Testis (tissue), 3 donors: ENCODE results near the gene LMBRD1. TPM values are rescaled to one million over a fixed set of nuclear protein-coding genes. Genes with fewer than 3 reads are reported as not detected.
"Not testable (repeated sequence)": the region's sequence is repeated elsewhere in the genome, so short reads cannot be mapped to it uniquely, and the experiment has no call there.

Experiments used
- DNase-seq: peaks from one replicate; pipeline ENCODE4 v3.0.0-alpha.2; 2019
- H3K27ac ChIP-seq, 2 donors: fragments of 200-600 bp; sonication (generic); one replicate each; pipeline ENCODE4 v1.5.1; 2019
- H3K27me3 ChIP-seq: fragments of 200-600 bp; sonication (generic); one replicate; pipeline ENCODE4 v1.5.1; 2019
- H3K36me3 ChIP-seq: fragments of 200-600 bp; sonication (generic); one replicate; pipeline ENCODE4 v1.5.1; 2017; ENCODE audit warnings: low read depth; ENCODE audit errors: missing control alignments
- H3K4me1 ChIP-seq: fragments of 200-600 bp; sonication (generic); one replicate; pipeline ENCODE4 v1.5.1; 2019
- H3K4me3 ChIP-seq, 2 donors: fragments of 200-600 bp; sonication (generic); one replicate each; pipeline ENCODE4 v1.5.1; 2017 to 2019
- H3K9me3 ChIP-seq: fragments of 200-600 bp; sonication (generic); one replicate; pipeline ENCODE4 v1.5.1; 2017
- CTCF ChIP-seq, 3 experiments: fragments of 450-650 bp in 2 of 3; fragments of 200-600 bp in 1 of 3; sonication (generic) in 1 of 3; IDR thresholded peaks; one replicate each; pipeline ENCODE4 v1.5.1; 2016 to 2019; ENCODE audit warnings: antibody characterized with exemption in 3 of 3, mild to moderate bottlenecking in 2 of 3, moderate library complexity in 1 of 3
- POLR2A ChIP-seq: fragments of 450-650 bp; IDR thresholded peaks from one replicate; pipeline ENCODE4 v1.6.1; 2017; ENCODE audit warnings: antibody characterized with exemption, mild to moderate bottlenecking, moderate library complexity
- WGBS, 2 donors: methylation state at CpG; one replicate each; pipeline ENCODE4 v1.1.5; 2018; 5-methylcytosine and 5-hydroxymethylcytosine counted together
- intact Hi-C: fragments of 100-400 bp; cut with DNase I; formaldehyde crosslinking; loops from one replicate; pipeline ENCODE4 v1.15.1; 2023; ENCODE audit warnings: low total_unique reads
- polyA plus RNA-seq: library from polyadenylated mRNA; stranded (reverse); fragments of 350-450 nt; fragmentation: Illumina TruSeq; extraction: RNeasy Lipid Tissue Mini Kit (QIAGEN cat#74804); gene quantifications from one replicate; pipeline ENCODE4 v1.2.3, GENCODE V29; 2014; ENCODE audit warnings: low read depth, low replicate concordance; ENCODE audit not compliant: insufficient read depth
- total RNA-seq, 2 donors: library from RNA; depleted of rRNA; stranded (reverse); fragments of >200 nt; gene quantifications; one replicate each; pipeline ENCODE4 v1.2.3, GENCODE V29; 2016

LMBRD1 gene
- total and polyA plus RNA-seq, 3 donors from 2014 or later, result 43.0 to 54.4 (median 49.2) TPM

GRCh38 chr6:69792292-69792691 is 4.5 kb downstream of the LMBRD1 start:
- intact Hi-C loops, result no loop called here
- DNase-seq, result no peak
- no peaks in the 10 kb centered on the region for H3K36me3 ChIP-seq
- peaks cover 14% of the 10 kb centered on the region for H3K4me1 ChIP-seq
- TF ChIP-seq CTCF (IDR thresholded peaks at IDR 0.05) (no peak), POLR2A (no peak)
- no peaks in the 10 kb centered on the region for H3K27me3 ChIP-seq
- no peak overlapping the region for H3K27ac ChIP-seq
- no peak overlapping the region for H3K4me3 ChIP-seq
- no peaks in the 10 kb centered on the region for H3K9me3 ChIP-seq

GRCh38 chr6:69791065-69791471 is 5.7 kb downstream of the LMBRD1 start:
- WGBS, 2 donors, result 73% methylated on average over 2 of the region's 2 CpGs
- no peak for DNase-seq
- Histone ChIP-seq H3K27ac (no peak overlapping the region), H3K27me3 (no peaks in the 10 kb centered on the region), H3K36me3 (no peaks in the 10 kb centered on the region), H3K4me1 (peaks cover 14% of the 10 kb centered on the region), H3K4me3 (no peak overlapping the region), H3K9me3 (no peaks in the 10 kb centered on the region)
- intact Hi-C loops, result no loop called here
- TF ChIP-seq POLR2A (no peak), CTCF (IDR thresholded peaks at IDR 0.05) (no peak)

- TF ChIP-seq CTCF (IDR thresholded peaks at IDR 0.05) (no peak), POLR2A (no peak)
- intact Hi-C loops, result no loop called here
- Histone ChIP-seq H3K4me1 (peaks cover 13% of the 10 kb centered on the region), H3K4me3 (no peak overlapping the region), H3K9me3 (no peaks in the 10 kb centered on the region), H3K36me3 (no peaks in the 10 kb centered on the region), H3K27ac (no peak overlapping the region), H3K27me3 (no peaks in the 10 kb centered on the region)
- WGBS, 2 donors, result 78 to 83% methylated on average over 2 of the region's 2 CpGs
- DNase-seq, result no peak
These were observed 6.2 kb downstream of the LMBRD1 start for GRCh38 chr6:69790629-69791028.

DNA sequence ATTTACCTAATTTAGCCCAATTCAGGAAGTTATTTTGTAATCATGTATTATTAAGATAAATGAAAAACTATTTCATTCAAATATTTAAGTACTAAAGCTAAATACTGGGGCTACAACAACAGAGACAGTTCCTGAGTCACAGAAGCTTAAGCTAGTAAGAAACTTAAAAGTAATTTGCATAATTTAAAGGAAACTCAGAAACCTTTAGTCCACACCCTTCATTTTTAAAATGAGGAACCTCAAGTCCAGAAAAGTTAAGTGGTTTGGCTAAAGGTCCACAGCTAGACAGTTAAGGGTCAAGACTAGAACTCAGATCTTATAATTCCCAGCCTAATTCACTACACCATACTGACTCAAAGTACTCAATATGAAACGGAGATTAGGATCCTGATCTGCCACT is 7.2 kb downstream of the LMBRD1 start:
- Histone ChIP-seq H3K4me3 (no peak overlapping the region), H3K27me3 (no peaks in the 10 kb centered on the region), H3K9me3 (no peaks in the 10 kb centered on the region), H3K36me3 (no peaks in the 10 kb centered on the region), H3K27ac (no peak overlapping the region), H3K4me1 (peaks cover 11% of the 10 kb centered on the region)
- no peak for DNase-seq
- TF ChIP-seq CTCF (IDR thresholded peaks at IDR 0.05) (no peak), POLR2A (no peak)
- 81 to 100% methylated on average over 1 of the region's 1 CpG for WGBS, 2 donors
- intact Hi-C loops, result no loop called here

DNA sequence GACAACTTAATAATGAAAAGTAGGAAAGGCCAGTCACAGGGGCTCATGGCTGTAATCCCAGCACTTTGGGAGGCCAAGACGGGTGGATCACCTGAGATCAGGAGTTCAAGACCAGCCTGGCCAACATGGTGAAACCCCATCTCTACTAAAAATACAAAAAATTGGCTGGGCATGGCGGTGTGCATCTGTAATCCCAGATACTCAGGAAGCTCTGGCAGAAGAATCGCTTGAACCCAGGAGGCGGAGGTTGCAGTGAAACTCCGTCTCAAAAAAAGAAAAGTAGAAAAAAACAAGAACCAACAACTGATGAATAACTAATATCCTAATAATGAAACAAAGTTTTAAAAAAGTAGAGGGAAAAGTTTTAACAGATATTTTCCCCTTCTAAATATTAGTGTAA is 9.4 kb downstream of the LMBRD1 start:
- H3K36me3 ChIP-seq, H3K9me3 ChIP-seq, H3K27ac ChIP-seq, DNase-seq, H3K4me3 ChIP-seq, H3K27me3 ChIP-seq, intact Hi-C loops: not testable (repeated sequence)
- WGBS, 2 donors, result 80 to 86% methylated on average over 5 of the region's 5 CpGs
- peaks cover 11% of the 10 kb centered on the region for H3K4me1 ChIP-seq
